NK-92 (cell line): ENCODE results near the gene ZSWIM4.
"Not testable (repeated sequence)": the region's sequence is repeated elsewhere in the genome, so short reads cannot be mapped to it uniquely, and the experiment has no call there.

ENCODE experiments used
- DNase-seq: peaks from one replicate; lab custom pipeline; 2025; ENCODE audit not compliant: unreplicated experiment; lab: John Stamatoyannopoulos, UW

Gene ZSWIM4

GRCh38 chr19:13848798-13849676, 53.8 kb downstream of the ZSWIM4 start:
- no peak for DNase-seq

- DNase-seq = no peak
These were observed 55.0 kb downstream of the ZSWIM4 start for GRCh38 chr19:13849991-13850909.

- DNase-seq = no peak
These were observed 55.9 kb downstream of the ZSWIM4 start for GRCh38 chr19:13850910-13851733.

- not testable (repeated sequence) for DNase-seq
These were observed 56.5 kb downstream of the ZSWIM4 start for GRCh38 chr19:13851734-13852114.

- not testable (repeated sequence) for DNase-seq
These were observed 57.0 kb downstream of the ZSWIM4 start for GRCh38 chr19:13852171-13852707.

GRCh38 chr19:13856497-13856896, 61.3 kb downstream of the ZSWIM4 start:
- DNase-seq = no peak

GRCh38 chr19:13859361-13859880, 64.2 kb downstream of the ZSWIM4 start:
- no peak for DNase-seq

- DNase-seq = no peak
These were observed 65.6 kb downstream of the ZSWIM4 start for GRCh38 chr19:13860679-13861391.

- DNase-seq = no peak
These were observed 66.1 kb downstream of the ZSWIM4 start for GRCh38 chr19:13861392-13861713.

GRCh38 chr19:13861714-13862531, 66.7 kb downstream of the ZSWIM4 start:
- no peak for DNase-seq

GRCh38 chr19:13864046-13864666, 68.9 kb downstream of the ZSWIM4 start:
- no peak for DNase-seq

GRCh38 chr19:13864667-13865570, 69.7 kb downstream of the ZSWIM4 start:
- DNase-seq = no peak

GRCh38 chr19:13865571-13866462, 70.6 kb downstream of the ZSWIM4 start:
- no peak for DNase-seq

- DNase-seq = no peak
These were observed 71.3 kb downstream of the ZSWIM4 start for GRCh38 chr19:13866463-13867046.

- DNase-seq = no peak
These were observed 73.4 kb downstream of the ZSWIM4 start for GRCh38 chr19:13868663-13869062.

GRCh38 chr19:13869281-13869680, 74.0 kb downstream of the ZSWIM4 start:
- DNase-seq = no peak
